Parathyroid adenoma (tissue), 2 donors: ENCODE data around the gene PRPF19.

Source experiments
- H2AFZ ChIP-seq: fragments of 300-600 bp; sonication (generic); one replicate; pipeline ENCODE4 v1.7.0; 2017; ENCODE audit warnings: antibody characterized with exemption, mild to moderate bottlenecking
- H3K27ac ChIP-seq: fragments of 300-600 bp; sonication (generic); one replicate; pipeline ENCODE4 v1.7.0; 2017
- H3K27me3 ChIP-seq: fragments of 300-600 bp; sonication (generic); one replicate; pipeline ENCODE4 v1.7.0; 2017; ENCODE audit warnings: low read length; ENCODE audit not compliant: control insufficient read depth, insufficient read depth
- H3K36me3 ChIP-seq: fragments of 300-600 bp; sonication (generic); one replicate; pipeline ENCODE4 v1.7.0; 2017; ENCODE audit warnings: low read length; ENCODE audit not compliant: control insufficient read depth, insufficient read depth
- H3K4me1 ChIP-seq: fragments of 300-600 bp; sonication (generic); one replicate; pipeline ENCODE4 v1.7.0; 2017; ENCODE audit warnings: control low read depth
- H3K4me2 ChIP-seq: fragments of 300-600 bp; sonication (generic); one replicate; pipeline ENCODE4 v1.7.0; 2017; ENCODE audit warnings: low read length
- H3K4me3 ChIP-seq: fragments of 300-600 bp; sonication (generic); one replicate; pipeline ENCODE4 v1.7.0; 2017; ENCODE audit warnings: low read depth, low read length
- H3K79me2 ChIP-seq: fragments of 300-600 bp; sonication (generic); one replicate; pipeline ENCODE4 v1.7.0; 2017; ENCODE audit warnings: control low read depth
- H3K9ac ChIP-seq: fragments of 300-600 bp; sonication (generic); one replicate; pipeline ENCODE4 v1.7.0; 2017; ENCODE audit warnings: mild to moderate bottlenecking
- H3K9me3 ChIP-seq: fragments of 300-600 bp; sonication (generic); one replicate; pipeline ENCODE4 v1.7.0; 2017; ENCODE audit warnings: low read length; ENCODE audit not compliant: control insufficient read depth
- CTCF ChIP-seq: fragments of 300-600 bp; sonication (generic); IDR thresholded peaks from one replicate; pipeline ENCODE4 v1.7.0; 2017; ENCODE audit warnings: antibody characterized with exemption, mild to moderate bottlenecking
- donor health status: primary hyperparathyroidism.

The PRPF19 gene

GRCh38 chr11:60939855-60940254, 33.5 kb upstream of the PRPF19 start:
- Histone ChIP-seq H2AFZ (no peak overlapping the region), H3K27me3 (no peaks in the 10 kb centered on the region), H3K4me1 (no peaks in the 10 kb centered on the region), H3K36me3 (no peaks in the 10 kb centered on the region), H3K4me2 (no peak overlapping the region), H3K9me3 (no peaks in the 10 kb centered on the region), H3K27ac (no peak overlapping the region), H3K9ac (no peak overlapping the region), H3K79me2 (no peaks in the 10 kb centered on the region), H3K4me3 (no peak overlapping the region)
- no peak for TF ChIP-seq CTCF

GRCh38 chr11:60939301-60939700, 32.9 kb upstream of the PRPF19 start:
- H3K79me2 ChIP-seq = no peaks in the 10 kb centered on the region
- no peak for TF ChIP-seq CTCF
- no peak overlapping the region for H3K4me2 ChIP-seq
- H3K27me3 ChIP-seq = no peaks in the 10 kb centered on the region
- no peak overlapping the region for H2AFZ ChIP-seq
- no peaks in the 10 kb centered on the region for H3K9me3 ChIP-seq
- no peak overlapping the region for H3K4me3 ChIP-seq
- no peak overlapping the region for H3K27ac ChIP-seq
- no peaks in the 10 kb centered on the region for H3K4me1 ChIP-seq
- H3K36me3 ChIP-seq = no peaks in the 10 kb centered on the region
- H3K9ac ChIP-seq = no peak overlapping the region

DNA sequence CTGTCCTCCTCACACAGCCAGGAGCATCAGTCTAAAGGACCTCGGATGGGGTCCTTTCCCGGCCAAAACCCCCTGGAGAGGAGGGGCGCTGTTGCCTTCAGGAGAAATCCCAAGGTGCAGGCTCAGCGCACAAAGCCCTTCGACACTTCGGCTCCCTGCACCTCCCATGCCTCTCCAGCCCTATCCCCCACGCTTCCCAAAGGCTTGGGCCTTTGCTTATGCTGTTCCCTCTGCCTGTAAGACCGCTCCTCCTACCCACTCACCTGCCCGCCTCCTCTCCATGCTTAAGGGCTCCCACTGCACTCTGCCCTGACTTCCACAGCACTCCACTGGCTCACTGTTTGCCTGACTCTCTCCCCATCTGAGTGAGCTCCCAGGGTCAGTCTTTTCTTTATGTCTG, 32.1 kb upstream of the PRPF19 start:
- Histone ChIP-seq H3K36me3 (no peaks in the 10 kb centered on the region), H3K27ac (no peak overlapping the region), H3K4me1 (no peaks in the 10 kb centered on the region), H3K9me3 (no peaks in the 10 kb centered on the region), H3K4me2 (no peak overlapping the region), H3K4me3 (no peak overlapping the region), H3K79me2 (no peaks in the 10 kb centered on the region), H2AFZ (no peak overlapping the region), H3K9ac (no peak overlapping the region), H3K27me3 (no peaks in the 10 kb centered on the region)
- no peak for TF ChIP-seq CTCF

GRCh38 chr11:60937811-60938210, 31.4 kb upstream of the PRPF19 start:
- Histone ChIP-seq H3K79me2 (no peaks in the 10 kb centered on the region), H3K9me3 (no peaks in the 10 kb centered on the region), H3K36me3 (no peaks in the 10 kb centered on the region), H3K27me3 (no peaks in the 10 kb centered on the region), H3K4me1 (no peaks in the 10 kb centered on the region), H3K4me2 (no peak overlapping the region), H3K9ac (no peak overlapping the region), H3K27ac (no peak overlapping the region), H2AFZ (no peak overlapping the region), H3K4me3 (no peak overlapping the region)
- TF ChIP-seq CTCF = no peak

GRCh38 chr11:60937144-60937527, 30.8 kb upstream of the PRPF19 start:
- no peak overlapping the region for H3K9ac ChIP-seq
- H2AFZ ChIP-seq = no peak overlapping the region
- H3K4me1 ChIP-seq = no peaks in the 10 kb centered on the region
- H3K27me3 ChIP-seq = no peaks in the 10 kb centered on the region
- no peaks in the 10 kb centered on the region for H3K79me2 ChIP-seq
- no peak overlapping the region for H3K4me2 ChIP-seq
- H3K27ac ChIP-seq = no peak overlapping the region
- no peak for TF ChIP-seq CTCF
- H3K9me3 ChIP-seq = no peaks in the 10 kb centered on the region
- no peak overlapping the region for H3K4me3 ChIP-seq
- H3K36me3 ChIP-seq = no peaks in the 10 kb centered on the region
